ENCODE measurements around the gene MALL.
"Not testable (repeated sequence)": the region's sequence is repeated elsewhere in the genome, so short reads cannot be mapped to it uniquely, and the experiment has no call there.

MALL gene

DNA sequence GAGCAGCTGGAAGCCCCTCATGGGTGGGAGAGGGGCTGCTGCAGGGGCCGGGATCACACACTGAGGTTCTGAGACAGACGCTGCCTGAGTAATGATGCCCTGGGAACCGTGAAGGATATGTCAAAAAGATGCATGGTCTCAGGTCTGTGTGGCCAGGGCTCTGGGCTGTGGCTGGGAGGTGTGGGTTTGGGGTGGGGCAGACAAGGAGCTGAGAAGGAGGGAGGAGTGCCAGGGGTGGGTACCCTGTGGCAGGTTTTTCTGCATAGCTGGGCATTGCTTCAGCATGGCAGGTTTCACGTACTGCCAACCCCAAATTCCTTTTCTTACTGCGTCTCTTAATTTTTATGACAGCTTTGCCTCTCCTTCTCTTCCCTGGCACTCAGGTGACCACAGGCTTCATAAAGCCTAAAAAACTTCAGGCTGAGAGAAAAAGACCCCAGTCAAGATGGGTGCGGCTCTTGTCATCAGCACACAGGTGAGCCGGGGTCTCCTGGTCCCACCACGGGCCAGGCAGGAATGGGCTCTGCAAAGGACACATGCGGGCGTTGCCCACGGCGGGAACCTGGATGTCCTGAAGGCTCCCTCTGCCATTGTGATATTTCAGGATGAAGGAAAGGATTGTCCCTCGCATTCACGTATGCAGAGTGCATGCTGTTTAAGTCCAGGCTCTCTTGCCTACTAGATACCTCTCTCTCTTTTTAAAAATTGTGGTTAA is 18.0 kb downstream of the MALL start:
- no peak for DNase-seq

DNA sequence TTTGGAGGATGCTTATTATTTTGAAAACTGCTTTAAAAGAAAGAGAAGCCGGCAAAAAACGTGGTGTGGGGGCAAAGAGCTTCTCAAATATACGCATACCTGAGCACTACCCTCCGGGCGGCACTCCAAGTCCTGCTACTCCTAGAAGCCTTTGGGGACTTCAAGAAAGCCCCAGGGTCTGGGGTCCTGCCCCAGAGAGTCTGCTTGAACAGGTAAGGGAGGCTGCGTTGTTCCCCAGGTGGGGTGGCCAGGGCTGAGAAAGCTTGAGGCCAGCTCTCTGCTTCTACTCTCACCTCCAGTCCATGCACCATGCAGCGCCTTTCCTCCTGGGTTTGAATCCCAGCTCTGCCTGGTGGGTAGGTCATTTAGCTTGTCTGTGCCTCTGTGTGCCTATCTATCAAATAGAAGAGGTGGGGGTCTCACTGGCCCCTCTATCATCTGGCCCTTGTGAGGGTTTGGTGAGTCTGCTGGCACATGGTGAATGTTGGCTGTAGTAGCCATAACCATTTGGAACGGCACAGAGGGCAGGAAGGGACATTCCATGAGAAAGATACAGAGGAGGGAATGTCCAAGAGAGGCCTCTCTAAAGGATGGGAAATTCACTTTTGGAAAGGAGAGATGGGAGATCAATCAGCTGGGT is 19.5 kb downstream of the MALL start:
- no peak for DNase-seq

DNA sequence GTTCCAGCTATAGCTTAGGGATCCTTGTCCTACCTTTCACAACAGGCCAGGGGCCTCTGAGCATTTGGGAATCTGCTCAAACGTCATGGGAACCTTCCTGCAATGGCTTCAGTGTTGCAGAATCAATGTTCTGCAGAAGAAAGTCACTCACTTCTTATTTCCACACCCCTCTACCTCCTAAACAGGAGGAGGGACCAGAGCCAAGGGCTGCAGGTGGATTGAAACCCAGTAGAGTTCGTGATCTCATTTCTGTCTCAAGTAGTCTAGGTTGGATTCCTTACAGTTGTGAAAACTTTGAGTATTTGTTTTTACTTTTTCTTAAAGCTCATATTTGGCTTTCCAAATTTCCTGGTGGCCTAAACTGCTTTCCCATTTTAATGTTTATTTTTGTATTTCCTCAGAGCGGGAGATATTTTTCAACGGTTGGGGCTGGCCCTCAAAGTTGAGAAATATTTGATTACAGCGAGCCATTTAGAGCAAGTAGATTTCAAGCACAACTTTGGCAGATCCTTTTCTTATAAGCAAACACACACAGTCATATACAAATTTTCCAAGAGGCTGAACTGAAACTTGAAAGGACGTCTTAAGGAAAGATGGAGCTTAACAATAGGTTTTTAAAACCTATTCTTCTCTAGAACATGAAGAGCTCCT is 20.6 kb downstream of the MALL start:
- not testable (repeated sequence) for DNase-seq

DNA sequence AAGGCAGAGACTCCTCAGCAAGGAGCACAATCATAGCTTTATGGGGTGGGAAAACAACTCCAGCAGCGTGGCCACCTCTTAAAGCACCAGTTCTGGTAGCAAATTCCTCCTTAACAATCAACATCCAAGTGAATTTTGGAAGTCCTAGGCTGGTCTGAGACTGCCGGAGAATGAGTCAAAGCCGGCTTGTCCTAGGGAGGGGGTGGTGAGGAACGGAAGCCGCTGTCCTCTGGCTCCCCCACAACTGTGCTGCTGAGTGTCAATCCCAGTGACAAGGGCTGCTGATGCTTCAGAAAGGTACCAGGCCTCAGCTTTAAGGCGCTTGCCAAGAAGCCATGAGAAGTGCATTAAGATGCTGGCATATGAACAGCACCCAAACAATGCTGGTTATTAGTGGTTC is 21.7 kb downstream of the MALL start:
- DNase-seq: not testable (repeated sequence)

DNA sequence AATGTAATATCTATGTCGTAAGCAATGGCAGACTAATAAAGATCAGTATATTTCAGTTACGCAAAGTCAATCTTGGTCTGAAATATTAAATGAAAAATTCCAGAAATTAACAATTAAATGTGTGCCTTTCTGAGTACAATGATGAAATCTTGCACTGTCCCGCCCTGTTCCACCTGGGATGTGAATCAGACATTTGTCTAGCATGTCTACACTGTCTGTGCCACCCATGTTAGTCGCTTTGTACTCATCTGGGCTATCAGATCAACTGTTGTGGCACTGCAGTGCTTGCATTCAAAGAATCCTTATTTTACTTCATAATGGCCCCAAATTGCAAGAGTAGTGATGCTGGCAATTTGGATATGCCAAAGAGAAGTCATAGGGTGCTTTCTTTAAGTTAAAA is 25.5 kb downstream of the MALL start:
- DNase-seq: not testable (repeated sequence)

DNA sequence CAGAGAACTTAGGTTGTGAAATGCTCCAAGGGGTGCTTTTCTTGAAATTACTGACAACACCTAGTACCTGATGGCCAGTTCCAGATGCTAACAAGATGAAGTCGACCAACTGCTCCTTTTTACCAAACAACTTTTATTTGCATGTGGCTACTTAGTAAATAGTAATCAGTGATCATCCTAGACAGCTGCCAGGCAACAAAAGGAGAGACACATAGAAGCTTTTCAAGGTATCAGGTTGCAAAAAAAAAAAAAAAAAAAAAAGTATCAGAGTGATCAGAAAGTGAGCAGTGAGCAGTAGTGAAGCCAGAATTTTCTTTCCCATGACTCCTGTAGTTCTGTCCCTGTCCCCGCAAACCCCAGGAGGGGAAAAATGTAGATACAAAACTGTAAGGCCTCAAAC is 31.9 kb downstream of the MALL start:
- not testable (repeated sequence) for DNase-seq

DNA sequence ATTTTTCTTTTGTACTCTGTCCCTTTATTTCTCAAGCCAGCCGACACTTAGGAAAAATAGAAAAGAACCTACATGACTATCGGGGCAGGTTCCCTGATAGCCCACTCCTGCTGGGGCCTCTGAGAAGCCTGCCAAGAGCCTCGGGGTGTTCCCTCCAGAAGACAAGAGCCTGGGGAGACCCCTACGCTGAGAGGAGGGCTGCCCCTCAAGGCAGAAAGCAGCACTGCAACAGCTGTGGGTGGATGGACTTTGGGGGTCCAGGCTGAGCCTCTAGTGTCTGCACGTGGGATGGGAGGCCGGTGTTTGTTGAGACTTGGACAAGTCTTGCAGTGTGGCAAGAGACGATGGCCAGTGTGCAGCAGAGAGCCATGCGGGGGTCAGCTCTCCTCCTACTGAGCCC is 32.5 kb downstream of the MALL start:
- not testable (repeated sequence) for DNase-seq

DNA sequence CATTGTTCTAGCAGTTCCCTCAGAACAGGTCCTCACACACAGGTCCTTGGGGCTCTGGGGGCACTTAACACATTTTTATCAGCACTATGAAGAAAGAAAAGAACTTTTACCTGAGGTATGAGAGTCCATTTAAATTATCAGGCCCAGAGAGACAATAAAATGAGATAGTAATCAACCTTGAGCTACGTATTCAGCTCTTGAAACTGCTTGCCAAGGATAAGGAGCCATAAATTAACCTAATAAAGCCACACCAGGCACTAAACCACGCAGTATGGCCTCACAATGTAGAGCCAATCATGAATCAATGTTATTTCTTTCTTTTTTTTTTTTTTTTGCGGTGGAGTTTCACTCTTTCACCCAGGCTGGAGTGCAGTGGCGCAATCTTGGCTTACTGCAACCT is 37.5 kb downstream of the MALL start:
- not testable (repeated sequence) for DNase-seq

DNA sequence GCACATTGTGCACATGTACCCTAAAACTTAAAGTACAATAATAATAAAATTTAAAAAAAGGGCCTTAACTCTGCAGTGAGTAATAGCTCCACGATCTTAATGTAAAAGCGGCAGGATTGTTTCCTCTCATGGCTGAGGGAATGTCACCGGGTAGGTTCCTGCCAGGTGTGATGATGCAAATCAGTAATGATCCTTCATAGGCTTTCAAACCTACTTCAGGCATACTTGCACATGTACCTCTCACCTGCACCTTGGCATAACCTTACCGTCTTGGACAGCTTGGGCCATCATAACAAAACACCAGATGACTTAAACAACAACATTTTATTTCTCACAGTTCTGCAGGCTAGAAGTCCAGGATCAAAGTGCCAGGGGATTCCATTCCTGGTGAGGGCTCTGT is 39.7 kb downstream of the MALL start:
- not testable (repeated sequence) for DNase-seq

DNA sequence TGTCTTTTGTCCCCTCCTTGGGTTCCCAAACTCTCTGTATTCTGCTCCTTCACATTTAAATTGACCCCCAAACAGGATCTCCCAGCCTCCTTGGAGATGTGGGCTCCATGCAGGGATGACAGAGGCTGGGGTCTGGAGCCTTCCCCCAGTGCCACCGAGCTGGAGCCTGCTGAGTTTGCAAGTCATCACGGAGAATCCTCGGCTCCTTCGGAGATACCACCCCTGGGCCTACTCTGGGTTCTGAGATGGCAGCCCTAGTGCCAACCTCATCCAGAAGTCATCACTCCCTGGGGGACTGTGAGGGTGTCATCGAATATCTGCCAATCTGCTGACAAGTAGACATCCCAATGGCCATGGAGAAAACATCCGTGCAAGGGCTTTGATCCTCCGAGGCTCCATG is 45.8 kb downstream of the MALL start:
- not testable (repeated sequence) for DNase-seq

DNA sequence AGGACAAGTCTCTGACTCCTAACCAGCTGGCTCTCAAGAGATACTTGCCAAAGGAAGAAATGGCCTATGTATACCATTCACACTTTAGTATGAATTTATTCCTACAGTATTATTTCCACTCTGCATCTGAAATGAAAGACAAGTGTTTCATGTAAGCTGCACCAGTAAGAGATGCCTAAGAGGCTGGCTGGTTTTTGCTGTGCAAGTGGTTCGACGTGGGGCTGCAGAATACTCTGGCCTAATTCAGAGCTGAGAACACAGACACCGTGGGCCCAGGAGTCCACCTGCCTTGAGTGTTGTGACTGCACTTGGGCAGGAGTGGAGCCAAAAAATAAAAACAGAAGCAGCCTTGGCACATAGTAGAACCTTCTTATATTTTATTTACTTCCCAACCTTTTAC is 47.5 kb downstream of the MALL start:
- DNase-seq: not testable (repeated sequence)

DNA sequence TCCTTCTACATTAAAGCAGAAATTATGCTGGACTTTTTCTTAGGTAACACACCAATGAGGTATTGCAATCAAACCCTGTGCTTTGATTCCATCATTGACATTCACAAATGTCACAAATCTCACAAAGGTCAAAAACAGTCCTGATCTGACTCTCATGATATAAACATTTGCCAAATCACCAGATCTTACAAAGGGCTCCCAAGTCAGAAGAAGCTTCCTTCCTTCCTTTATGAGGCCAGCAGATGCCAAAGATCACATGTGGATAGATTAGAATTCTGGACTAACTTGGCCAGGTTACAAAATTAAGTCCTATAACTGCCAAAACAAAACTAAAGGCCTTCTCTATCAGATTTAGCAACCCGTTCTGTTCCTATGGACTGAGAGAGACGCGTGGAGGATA is 53.3 kb downstream of the MALL start:
- DNase-seq: not testable (repeated sequence)

DNA sequence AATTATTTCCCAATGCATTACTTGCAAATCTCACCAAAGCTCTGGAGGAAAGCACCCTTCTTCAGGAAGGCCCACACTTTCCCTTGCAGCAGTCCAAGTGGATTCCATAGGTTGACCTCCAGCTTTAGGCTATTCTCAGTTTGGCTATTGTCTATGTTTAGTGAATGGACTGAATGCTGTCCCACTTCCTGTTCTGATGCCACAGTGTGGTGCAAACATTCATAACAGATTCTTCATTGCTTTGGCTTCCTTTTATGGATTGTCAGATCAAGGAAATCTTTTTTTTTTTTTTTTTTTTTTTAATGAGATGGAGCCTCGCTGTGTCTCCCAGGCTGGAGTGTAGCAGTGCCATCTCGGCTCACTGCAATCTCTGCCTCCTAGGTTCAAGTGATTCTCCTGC is 55.1 kb downstream of the MALL start:
- not testable (repeated sequence) for DNase-seq

DNA sequence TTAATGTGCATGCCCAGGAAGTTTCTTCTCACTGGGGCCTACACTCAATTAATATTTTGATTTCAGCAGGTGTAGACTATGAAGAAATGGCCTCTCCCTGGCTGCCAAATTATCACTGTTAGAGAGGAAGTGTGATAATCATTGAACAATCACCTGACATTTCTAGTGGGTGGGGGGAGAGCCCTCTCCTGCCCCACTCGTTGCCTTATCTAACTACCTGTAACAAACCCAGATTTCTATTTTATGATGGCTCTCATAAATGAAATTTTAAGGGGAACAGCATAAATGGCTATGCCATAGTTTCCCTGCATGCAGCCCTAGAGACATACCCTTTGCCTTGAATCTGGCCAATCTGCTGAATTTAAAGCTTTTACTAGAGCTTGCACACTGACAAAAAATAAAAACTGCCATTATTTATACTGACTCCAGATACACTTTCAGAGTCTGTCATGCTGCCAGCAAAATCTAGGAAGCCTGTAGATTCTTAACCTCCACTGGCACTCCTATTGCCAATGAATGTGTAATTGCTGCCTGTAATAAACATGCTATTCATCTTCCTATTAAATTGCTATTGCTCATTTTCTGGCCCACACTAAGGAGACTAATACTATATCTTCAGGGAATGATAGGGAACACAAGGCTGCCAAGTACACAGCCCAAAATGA is 55.8 kb downstream of the MALL start:
- DNase-seq: not testable (repeated sequence)

DNA sequence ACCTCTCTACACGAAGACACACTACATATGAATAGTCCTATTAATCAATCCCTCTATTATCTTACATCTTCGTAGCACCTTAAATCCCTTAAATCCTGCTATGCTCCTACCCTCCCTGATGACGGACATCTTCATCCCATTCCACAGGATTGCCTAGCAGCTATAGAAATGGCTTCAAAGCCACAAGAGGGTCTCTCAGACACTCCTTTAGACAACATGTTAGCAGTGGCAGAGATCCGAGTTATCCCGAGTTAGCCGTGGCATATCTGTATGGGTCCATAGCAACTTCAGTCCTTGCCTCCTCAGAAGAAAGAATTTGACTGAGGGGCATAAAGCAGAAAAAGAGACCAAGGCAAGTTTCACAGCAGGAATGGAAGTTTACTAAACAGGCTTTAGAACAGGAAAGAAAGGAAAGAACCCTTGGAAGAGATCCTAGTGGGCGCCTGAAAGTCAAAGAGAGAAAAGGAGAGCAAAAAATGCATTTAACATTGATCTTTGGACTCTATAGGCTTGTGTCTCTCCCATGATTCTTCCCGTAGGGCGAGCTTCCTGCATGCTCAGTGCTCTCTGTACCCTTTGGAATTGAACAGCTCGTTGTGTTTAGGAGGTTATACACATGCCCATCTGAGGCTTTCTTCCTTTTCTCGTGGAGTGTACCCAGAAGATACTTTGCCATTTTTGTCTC is 56.5 kb downstream of the MALL start:
- DNase-seq: not testable (repeated sequence)

DNA sequence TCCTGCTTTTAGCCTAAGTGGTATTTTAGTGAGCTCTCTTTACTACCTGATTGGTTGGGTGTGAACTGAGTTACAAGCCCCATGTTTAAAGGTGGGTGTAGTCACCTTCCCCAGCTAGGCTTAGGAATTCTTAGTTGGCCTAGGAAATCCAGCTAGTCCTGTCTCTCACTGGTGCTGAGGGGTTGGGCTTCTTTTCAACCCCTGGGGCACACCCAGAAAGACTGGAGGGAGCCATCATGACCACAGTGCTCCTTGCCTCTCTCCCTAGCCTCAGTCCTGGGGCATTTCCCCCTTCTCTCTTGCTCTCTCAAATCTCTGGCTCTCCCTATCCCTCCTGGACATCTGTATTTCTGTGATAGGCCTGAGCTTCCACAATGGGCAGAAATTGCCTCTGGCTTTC is 57.6 kb downstream of the MALL start:
- DNase-seq: not testable (repeated sequence)

DNA sequence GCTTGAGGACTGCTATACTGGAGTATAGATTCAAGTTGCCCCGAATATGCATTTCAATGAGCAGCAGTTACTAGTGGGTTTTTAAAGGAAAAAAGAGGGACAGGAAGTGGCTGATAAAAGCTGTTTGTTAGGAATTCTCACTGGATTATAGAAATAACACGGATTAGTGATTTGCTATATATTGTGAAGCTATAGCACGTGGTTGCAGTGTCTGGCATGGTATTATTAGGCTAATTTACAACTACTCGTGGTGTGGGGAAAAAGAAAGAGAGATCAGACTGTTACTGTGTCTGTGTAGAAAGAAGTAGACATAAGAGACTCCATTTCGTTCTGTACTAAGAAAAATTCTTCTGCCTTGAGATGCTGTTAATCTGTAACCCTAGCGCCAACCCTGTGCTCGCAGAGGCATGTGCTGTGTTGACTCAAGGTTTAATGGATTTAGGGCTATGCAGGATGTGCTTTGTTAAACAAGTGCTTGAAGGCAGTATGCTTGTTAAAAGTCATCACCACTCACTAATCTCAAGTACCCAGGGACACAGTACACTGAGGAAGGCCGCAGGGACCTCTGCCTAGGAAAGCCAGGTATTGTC is 59.7 kb downstream of the MALL start:
- DNase-seq: not testable (repeated sequence)

DNA sequence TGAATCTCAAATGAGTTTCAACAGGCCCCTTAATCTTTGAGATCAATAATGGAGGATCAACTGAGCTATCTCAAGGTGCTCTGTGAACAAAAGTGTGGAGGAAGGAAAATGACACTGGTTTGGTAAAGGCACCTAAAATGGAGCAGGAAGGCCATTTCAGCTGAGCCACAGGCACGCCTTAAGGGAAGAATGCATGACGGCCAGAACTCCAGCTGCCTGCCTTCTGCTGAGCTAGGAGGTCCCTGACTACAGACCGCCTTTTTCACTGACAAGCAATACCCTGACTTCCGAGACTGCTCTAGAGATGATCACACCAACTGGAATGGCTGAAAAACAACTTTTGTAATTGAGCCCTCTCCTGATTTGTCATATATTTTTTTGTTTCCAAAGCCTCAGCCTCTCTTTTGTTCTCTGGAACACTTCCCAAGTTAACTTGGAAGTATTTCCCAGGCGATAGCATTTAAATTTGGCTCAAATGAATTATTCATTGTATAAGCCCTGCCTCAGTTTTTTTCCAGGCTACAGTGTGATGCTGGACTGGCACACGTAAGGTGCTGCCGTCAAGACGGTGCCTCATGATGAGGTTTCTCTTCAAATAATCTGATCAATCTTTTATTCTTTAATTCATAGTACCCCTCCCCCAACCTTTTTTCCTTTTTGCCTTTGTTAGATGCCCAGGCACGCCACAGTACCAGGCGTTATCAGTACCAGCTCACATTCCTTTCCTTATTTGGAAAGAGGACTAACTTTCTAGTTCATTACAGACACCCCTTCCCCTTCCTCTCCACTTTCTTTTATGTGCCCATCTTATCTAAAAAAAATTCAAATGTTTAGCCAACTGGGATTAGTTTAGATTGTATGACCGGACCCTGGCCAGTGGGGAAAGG is 60.9 kb downstream of the MALL start:
- not testable (repeated sequence) for DNase-seq

DNA sequence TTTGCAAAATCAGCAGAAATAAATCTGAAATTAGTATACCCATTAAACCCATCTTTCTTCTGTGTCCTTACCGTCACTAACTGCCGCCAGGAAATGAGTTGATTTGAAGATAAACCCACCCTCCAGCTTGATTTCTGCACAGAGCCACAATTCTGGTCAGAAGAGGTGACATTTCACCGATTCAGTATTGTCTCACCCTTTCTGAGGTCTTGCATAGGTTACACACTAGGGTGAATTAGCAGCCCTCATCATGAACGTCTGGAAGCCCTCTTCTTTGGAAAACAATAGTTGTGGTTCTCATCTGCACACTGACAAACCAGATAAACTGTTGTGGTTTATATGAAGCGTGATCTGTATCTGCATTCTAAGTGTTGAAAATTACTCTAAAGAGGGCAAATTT is 61.9 kb downstream of the MALL start:
- DNase-seq: not testable (repeated sequence)

DNA sequence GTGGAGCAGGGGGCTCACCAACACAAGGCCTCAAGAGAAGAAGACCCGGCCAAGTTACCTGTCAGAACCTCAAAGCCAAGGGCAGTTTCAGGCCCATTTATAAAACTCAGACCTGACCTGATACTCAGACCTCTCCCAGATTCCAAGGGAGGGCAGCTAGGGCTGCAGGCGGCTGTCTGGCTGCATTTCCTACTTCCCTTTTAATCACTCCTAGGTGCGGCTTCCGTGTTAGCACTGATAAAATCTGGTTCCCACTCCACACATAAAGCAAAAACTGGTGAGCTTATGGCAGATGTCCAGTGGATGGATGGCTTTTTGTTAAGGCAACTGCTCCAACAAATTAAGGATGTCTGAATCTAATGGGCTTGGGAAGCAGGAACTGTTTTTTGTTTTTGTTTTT is 63.5 kb downstream of the MALL start:
- DNase-seq: not testable (repeated sequence)

DNA sequence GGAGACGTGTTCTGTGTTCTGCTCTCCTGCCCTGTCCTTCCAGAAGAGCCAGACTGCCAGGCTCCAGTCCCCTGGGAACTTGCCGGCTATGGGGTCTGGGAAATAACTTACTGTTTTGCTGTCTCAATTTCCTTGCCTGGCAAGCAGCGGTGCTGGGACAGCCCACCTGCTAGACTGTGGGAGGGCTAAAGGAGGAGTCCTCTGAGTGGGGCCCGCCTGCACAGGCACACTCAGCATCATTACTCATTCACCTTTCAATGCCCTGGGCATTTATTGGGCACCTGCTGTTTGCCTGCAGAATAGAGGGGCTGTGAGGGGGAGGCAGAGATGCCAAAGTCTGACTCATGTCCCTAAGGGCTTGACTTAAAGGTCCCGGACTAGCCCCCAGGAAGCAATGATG is 65.4 kb downstream of the MALL start:
- DNase-seq: not testable (repeated sequence)

All from NK-92 treated with Interleukin-12 subunit alpha and Interleukin-12 subunit beta, amount 100 ng/mL, for 24 hours (cell line).